Uterus (tissue), 2 donors: ENCODE data around the gene ANXA4.

Source experiments
- POLR2A ChIP-seq, 2 donors: fragments of 450-650 bp; IDR thresholded peaks; one replicate each; pipeline ENCODE4 v1.6.1; 2016; ENCODE audit warnings: antibody characterized with exemption in 2 of 2, mild to moderate bottlenecking in 1 of 2, moderate library complexity in 1 of 2
- TF ChIP-seq, protein P1 (sequence below), 4 experiments: fragments of 200-600 bp in 2 of 4; fragments of 450-650 bp in 2 of 4; sonication (generic) in 2 of 4; IDR thresholded peaks; one replicate each; pipeline ENCODE4 v1.5.1; 2016 to 2019; ENCODE audit warnings: antibody characterized with exemption in 4 of 4, mild to moderate bottlenecking in 2 of 4, moderate library complexity in 1 of 4

DNA sequence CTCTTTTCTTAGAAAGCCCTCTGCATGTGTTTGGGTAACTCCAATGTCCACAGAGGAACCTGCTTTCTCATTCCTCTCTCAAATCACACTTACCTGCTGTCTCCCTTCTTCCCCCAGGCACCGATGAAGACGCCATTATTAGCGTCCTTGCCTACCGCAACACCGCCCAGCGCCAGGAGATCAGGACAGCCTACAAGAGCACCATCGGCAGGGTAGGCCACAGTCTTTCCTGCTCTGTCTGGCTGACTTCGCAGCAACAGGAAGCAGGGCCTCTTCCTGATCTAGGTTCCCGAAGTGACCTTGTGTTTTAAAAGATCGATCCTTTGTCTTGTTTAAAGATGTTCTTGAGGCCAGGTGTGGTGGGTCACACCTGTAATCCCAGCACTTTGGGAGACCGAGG, 62.5 kb downstream of the ANXA4 start:
- TF ChIP-seq, protein P1, sequence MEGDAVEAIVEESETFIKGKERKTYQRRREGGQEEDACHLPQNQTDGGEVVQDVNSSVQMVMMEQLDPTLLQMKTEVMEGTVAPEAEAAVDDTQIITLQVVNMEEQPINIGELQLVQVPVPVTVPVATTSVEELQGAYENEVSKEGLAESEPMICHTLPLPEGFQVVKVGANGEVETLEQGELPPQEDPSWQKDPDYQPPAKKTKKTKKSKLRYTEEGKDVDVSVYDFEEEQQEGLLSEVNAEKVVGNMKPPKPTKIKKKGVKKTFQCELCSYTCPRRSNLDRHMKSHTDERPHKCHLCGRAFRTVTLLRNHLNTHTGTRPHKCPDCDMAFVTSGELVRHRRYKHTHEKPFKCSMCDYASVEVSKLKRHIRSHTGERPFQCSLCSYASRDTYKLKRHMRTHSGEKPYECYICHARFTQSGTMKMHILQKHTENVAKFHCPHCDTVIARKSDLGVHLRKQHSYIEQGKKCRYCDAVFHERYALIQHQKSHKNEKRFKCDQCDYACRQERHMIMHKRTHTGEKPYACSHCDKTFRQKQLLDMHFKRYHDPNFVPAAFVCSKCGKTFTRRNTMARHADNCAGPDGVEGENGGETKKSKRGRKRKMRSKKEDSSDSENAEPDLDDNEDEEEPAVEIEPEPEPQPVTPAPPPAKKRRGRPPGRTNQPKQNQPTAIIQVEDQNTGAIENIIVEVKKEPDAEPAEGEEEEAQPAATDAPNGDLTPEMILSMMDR (IDR thresholded peaks at IDR 0.05) = no peak
- no peak for TF ChIP-seq POLR2A (IDR thresholded peaks at IDR 0.05)
